SKM-1 treated with dmso at 0.1 percent for 144 hours (cell line): ENCODE measurements around the gene ZCCHC4.
A peak's percentile ranks its signal among the peaks of the same experiment; 100 is the strongest.

ENCODE experiments used
- DNase-seq: peaks from one replicate; lab custom pipeline; 2025; ENCODE audit not compliant: unreplicated experiment; lab: John Stamatoyannopoulos, UW

Gene ZCCHC4

GRCh38 chr4:25376754-25377571, 64.4 kb downstream of the ZCCHC4 start, which contains the start of gene ANAPC4:
TSS of gene ANAPC4 (plus strand) at chr4:25377263. CDS start at chr4:25377428, 165 bp downstream.
- DNase-seq: peak; percentile 95

- no peak for DNase-seq
These were observed 65.2 kb downstream of the ZCCHC4 start for GRCh38 chr4:25377572-25378436.

- DNase-seq: no peak
These were observed 65.8 kb downstream of the ZCCHC4 start for GRCh38 chr4:25378437-25378743.

- DNase-seq: no peak
These were observed 67.0 kb downstream of the ZCCHC4 start for GRCh38 chr4:25379591-25379990.

GRCh38 chr4:25383647-25384046, 71.1 kb downstream of the ZCCHC4 start:
- no peak for DNase-seq

GRCh38 chr4:25386926-25387325, 74.4 kb downstream of the ZCCHC4 start:
- no peak for DNase-seq

GRCh38 chr4:25397305-25397704, 84.7 kb downstream of the ZCCHC4 start:
- no peak for DNase-seq

GRCh38 chr4:25399510-25399909, 86.9 kb downstream of the ZCCHC4 start:
- DNase-seq: no peak

GRCh38 chr4:25401066-25401465, 88.5 kb downstream of the ZCCHC4 start:
- DNase-seq: no peak

- DNase-seq: no peak
These were observed 89.9 kb downstream of the ZCCHC4 start for GRCh38 chr4:25402521-25402920.

- no peak for DNase-seq
These were observed 91.1 kb downstream of the ZCCHC4 start for GRCh38 chr4:25403699-25404098.

GRCh38 chr4:25405453-25405852, 92.9 kb downstream of the ZCCHC4 start:
- no peak for DNase-seq

- no peak for DNase-seq
These were observed 93.6 kb downstream of the ZCCHC4 start for GRCh38 chr4:25406081-25406692.

GRCh38 chr4:25410820-25411529, 98.4 kb downstream of the ZCCHC4 start:
- no peak for DNase-seq

GRCh38 chr4:25413261-25413660, 100.7 kb downstream of the ZCCHC4 start:
- DNase-seq: no peak

GRCh38 chr4:25417014-25417413, 104.4 kb downstream of the ZCCHC4 start:
- DNase-seq: no peak
